GM21786 (cell line): ENCODE results near the gene IGF1R.

Source experiments
- ATAC-seq: cut with Tn5 transposase; IDR thresholded peaks from one replicate; pipeline ENCODE4 v1.9.1; 2021; ENCODE audit not compliant: unreplicated experiment

Gene IGF1R

GRCh38 chr15:98671060-98672008 lies 23.0 kb downstream of the IGF1R start:
- no peak for ATAC-seq

- ATAC-seq, result no peak
Measured at GRCh38 chr15:98673133-98673532, 24.8 kb downstream of the IGF1R start.

GRCh38 chr15:98674336-98674735 lies 26.0 kb downstream of the IGF1R start:
- no peak for ATAC-seq

GRCh38 chr15:98676586-98677270 lies 28.4 kb downstream of the IGF1R start:
- ATAC-seq, result no peak

GRCh38 chr15:98677345-98678059 lies 29.2 kb downstream of the IGF1R start:
- ATAC-seq, result no peak

- ATAC-seq, result no peak
Measured at GRCh38 chr15:98678484-98678883, 30.1 kb downstream of the IGF1R start.

GRCh38 chr15:98681061-98681460 lies 32.7 kb downstream of the IGF1R start:
- ATAC-seq, result no peak

GRCh38 chr15:98682992-98683701 lies 34.8 kb downstream of the IGF1R start:
- no peak for ATAC-seq

- no peak for ATAC-seq
Measured at GRCh38 chr15:98683831-98684230, 35.5 kb downstream of the IGF1R start.

- no peak for ATAC-seq
Measured at GRCh38 chr15:98684436-98684835, 36.1 kb downstream of the IGF1R start.

GRCh38 chr15:98684995-98685525 lies 36.7 kb downstream of the IGF1R start:
- no peak for ATAC-seq

GRCh38 chr15:98686983-98687382 lies 38.6 kb downstream of the IGF1R start:
- no peak for ATAC-seq

- no peak for ATAC-seq
Measured at GRCh38 chr15:98689431-98689861, 41.1 kb downstream of the IGF1R start.

- no peak for ATAC-seq
Measured at GRCh38 chr15:98690272-98690950, 42.1 kb downstream of the IGF1R start.

- no peak for ATAC-seq
Measured at GRCh38 chr15:98692213-98692612, 43.9 kb downstream of the IGF1R start.

- no peak for ATAC-seq
Measured at GRCh38 chr15:98694161-98694560, 45.8 kb downstream of the IGF1R start.

- no peak for ATAC-seq
Measured at GRCh38 chr15:98698792-98699191, 50.5 kb downstream of the IGF1R start.

GRCh38 chr15:98699591-98700424 lies 51.5 kb downstream of the IGF1R start:
- no peak for ATAC-seq

- no peak for ATAC-seq
Measured at GRCh38 chr15:98700519-98700918, 52.2 kb downstream of the IGF1R start.
